B cell (primary cell): ENCODE measurements around the gene NAT14. TPM values are rescaled to one million over a fixed set of nuclear protein-coding genes. Genes with fewer than 3 reads are reported as not detected.

Experiments used
- ATAC-seq: fragments of 200-7000 bp; cut with Tn5 transposase; one replicate; pipeline ENCODE4 v1.10.0; 2021; ENCODE audit warnings: low read depth, mild to moderate bottlenecking, moderate number of reproducible peaks, moderate library complexity
- CTCF ChIA-PET: fragments of 350-600 bp; sonication (Branson Sonifier 250); formaldehyde crosslinking; loops from one replicate; lab custom pipeline; 2021; ENCODE audit warnings: antibody characterized with exemption, inconsistent platforms; lab: Charles Lee
- POLR2A ChIA-PET: fragments of 350-600 bp; sonication (Branson Sonifier 250); formaldehyde crosslinking; loops from one replicate; lab custom pipeline; 2021; ENCODE audit warnings: antibody characterized with exemption; lab: Charles Lee
- DNase-seq: peaks from one replicate; pipeline ENCODE4 v3.0.0; 2013
- H2AFZ ChIP-seq: 2 replicates; pipeline ENCODE4 v1.6.1; 2012; ENCODE audit warnings: mild to moderate bottlenecking, low read depth, low read length; ENCODE audit not compliant: insufficient read depth, poor library complexity, severe bottlenecking
- H3K27ac ChIP-seq, 2 donors: 1 replicate in 1 of 2; 2 replicates in 1 of 2; pipeline ENCODE4 v1.5.1; 2012 to 2013; ENCODE audit warnings: low read length in 2 of 2, mild to moderate bottlenecking in 2 of 2, moderate library complexity in 1 of 2
- H3K27me3 ChIP-seq, 4 experiments: fragments of 200-600 bp in 1 of 4; sonication (generic) in 1 of 4; replicated peaks in 1 of 4; 1 replicate in 2 of 4; 2 replicates in 2 of 4; pipeline versions ENCODE4 v1.6.1 to v1.7.0; 2013 to 2016; ENCODE audit warnings: low read length in 3 of 4, mild to moderate bottlenecking in 2 of 4, mixed read lengths in 1 of 4, moderate library complexity in 1 of 4; ENCODE audit not compliant: insufficient read depth in 4 of 4, control insufficient read depth in 3 of 4; ENCODE audit errors: control extremely low read depth in 1 of 4
- H3K36me3 ChIP-seq, 2 experiments: replicated peaks in 1 of 2; 1 replicate in 1 of 2; 2 replicates in 1 of 2; pipeline versions ENCODE4 v1.6.1 to v1.7.1; 2013; ENCODE audit warnings: low read length in 1 of 2; ENCODE audit not compliant: insufficient read depth in 2 of 2, control insufficient read depth in 1 of 2; ENCODE audit errors: control extremely low read depth in 1 of 2, extremely low read depth in 1 of 2
- H3K4me1 ChIP-seq, 2 donors: fragments of 200-600 bp in 1 of 2; sonication (generic) in 1 of 2; 1 replicate in 1 of 2; 2 replicates in 1 of 2; pipeline versions ENCODE4 v1.5.1 to v1.6.1; 2013 to 2017; ENCODE audit warnings: low read length in 2 of 2; ENCODE audit not compliant: control insufficient read depth in 2 of 2, insufficient read depth in 2 of 2
- H3K4me2 ChIP-seq: replicated peaks from 2 replicates; pipeline ENCODE3; 2012; ENCODE audit warnings: mild to moderate bottlenecking, low read depth, low read length; ENCODE audit not compliant: poor library complexity, severe bottlenecking
- H3K4me3 ChIP-seq, 5 experiments: fragments of 200-600 bp in 1 of 5; sonication (generic) in 1 of 5; 1 replicate in 3 of 5; 2 replicates in 2 of 5; pipeline versions ENCODE4 v1.5.1 to v1.7.0; 2011 to 2016; ENCODE audit warnings: low read length in 4 of 5, mild to moderate bottlenecking in 4 of 5, low read depth in 2 of 5, control low read depth in 1 of 5, moderate library complexity in 1 of 5; ENCODE audit not compliant: insufficient read depth in 1 of 5; ENCODE audit errors: control extremely low read depth in 1 of 5, extremely low read depth in 1 of 5
- H3K79me2 ChIP-seq: fragments of 200-600 bp; sonication (generic); one replicate; pipeline ENCODE4 v1.6.0; 2016; ENCODE audit warnings: low read length; ENCODE audit not compliant: control insufficient read depth, insufficient read depth
- H3K9ac ChIP-seq: fragments of 200-600 bp; sonication (generic); 2 replicates; pipeline ENCODE4 v1.6.1; 2017; ENCODE audit warnings: mild to moderate bottlenecking, low read length, moderate library complexity
- H3K9me3 ChIP-seq, 3 donors: one replicate each; pipeline versions ENCODE4 v1.6.1 to v1.7.1; 2013; ENCODE audit warnings: low read length in 2 of 3; ENCODE audit not compliant: control insufficient read depth in 2 of 3, insufficient read depth in 1 of 3; ENCODE audit errors: control extremely low read depth in 1 of 3
- H4K20me1 ChIP-seq: 2 replicates; pipeline ENCODE4 v1.6.0; 2012; ENCODE audit warnings: mild to moderate bottlenecking, low read length; ENCODE audit not compliant: insufficient read depth, control insufficient read depth, poor library complexity, severe bottlenecking
- H3K27ac Mint-ChIP-seq: one replicate; pipeline ENCODE4 v1.8.0; 2021; ENCODE audit warnings: mixed read lengths
- H3K27me3 Mint-ChIP-seq: one replicate; pipeline ENCODE4 v1.8.0; 2021; ENCODE audit warnings: mixed read lengths
- H3K4me1 Mint-ChIP-seq: one replicate; pipeline ENCODE4 v1.8.0; 2021; ENCODE audit warnings: mixed read lengths
- H3K4me3 Mint-ChIP-seq: one replicate; pipeline ENCODE4 v1.8.0; 2021; ENCODE audit warnings: mixed read lengths
- H3K9me3 Mint-ChIP-seq: one replicate; pipeline ENCODE4 v1.8.0; 2022; ENCODE audit warnings: mixed read lengths; ENCODE audit not compliant: insufficient read depth
- CTCF ChIP-seq: fragments of 200-600 bp; IDR thresholded peaks from one replicate; pipeline ENCODE4 v1.8.0; 2022; ENCODE audit warnings: antibody characterized with exemption, mild to moderate bottlenecking
- EZH2 ChIP-seq: IDR thresholded peaks from 2 replicates; pipeline ENCODE4 v1.6.1; 2012; ENCODE audit warnings: borderline replicate concordance, low read depth, mild to moderate bottlenecking, moderate library complexity, low read length; ENCODE audit not compliant: insufficient read depth, poor library complexity, severe bottlenecking
- WGBS: methylation state at CpG from one replicate; pipeline ENCODE4 v1.1.5; 2013; ENCODE audit warnings: missing lambda C conversion rate; ENCODE audit not compliant: insufficient coverage; 5-methylcytosine and 5-hydroxymethylcytosine counted together
- intact Hi-C: fragments of 100-400 bp; cut with micrococcal nuclease; formaldehyde crosslinking; loops from one replicate; pipeline ENCODE4 v1.10.0; 2022
- polyA plus RNA-seq: library from polyadenylated mRNA; depleted of rRNA; stranded (reverse); fragments of >200 nt; gene quantifications from 2 replicates; pipeline ENCODE4 v1.2.3, GENCODE V29; 2012
- total RNA-seq, 2 donors: library from RNA; stranded (reverse); fragments of 120-200 nt in 1 of 2; gene quantifications; 1 replicate in 1 of 2; 2 replicates in 1 of 2; pipeline versions ENCODE4 v1.2.3 to v1.2.4, GENCODE V29; 2013 to 2022

Gene NAT14
- total and polyA plus RNA-seq, 2 donors (not counting 1 experiment from before 2014, with no cell fraction given) = 10.7 to 15.1 TPM

GRCh38 chr19:55528030-55528803 is 43.2 kb downstream of the NAT14 start:
- Mint-ChIP-seq H3K4me1 (no peaks in the 10 kb centered on the region), H3K27me3 (peaks cover 10% of the 10 kb centered on the region), H3K4me3 (no peak overlapping the region), H3K27ac (no peak overlapping the region), H3K9me3 (no peaks in the 10 kb centered on the region)
- no peak overlapping the region for H3K9ac ChIP-seq
- H3K36me3 ChIP-seq = no peaks in the 10 kb centered on the region
- H3K4me1 ChIP-seq = no peaks in the 10 kb centered on the region
- H2AFZ ChIP-seq = no peak overlapping the region
- no peak overlapping the region for H3K4me3 ChIP-seq
- H3K79me2 ChIP-seq = no peaks in the 10 kb centered on the region
- ChIA-PET POLR2A (no interaction called here), CTCF (no interaction called here)
- H4K20me1 ChIP-seq = no peaks in the 10 kb centered on the region
- no peak overlapping the region for H3K27ac ChIP-seq
- DNase-seq = no peak
- no peak for TF ChIP-seq EZH2
- TF ChIP-seq CTCF = no peak
- peaks cover 0 to 4% (median 0%) of the 10 kb centered on the region in 3 donors for H3K9me3 ChIP-seq
- no peaks in the 10 kb centered on the region for H3K27me3 ChIP-seq
- no peak for ATAC-seq
- 88% methylated on average over 4 of the region's 15 CpGs for WGBS
- intact Hi-C loops = no loop called here
- no peak overlapping the region for H3K4me2 ChIP-seq

- Histone ChIP-seq H3K9ac (no peak overlapping the region), H4K20me1 (no peaks in the 10 kb centered on the region), H3K9me3 (peaks cover 0 to 4% (median 0%) of the 10 kb centered on the region in 3 donors), H3K79me2 (no peaks in the 10 kb centered on the region), H3K36me3 (no peaks in the 10 kb centered on the region), H3K27ac (no peak overlapping the region), H2AFZ (no peak overlapping the region), H3K4me2 (no peak overlapping the region), H3K4me1 (no peaks in the 10 kb centered on the region), H3K4me3 (no peak overlapping the region), H3K27me3 (no peaks in the 10 kb centered on the region)
- ATAC-seq (no peak), DNase-seq (no peak)
- H3K27ac Mint-ChIP-seq = no peak overlapping the region
- WGBS = 88% methylated on average over 50 of the region's 56 CpGs
- ChIA-PET POLR2A (no interaction called here), CTCF (no interaction called here)
- peaks cover 9% of the 10 kb centered on the region for H3K27me3 Mint-ChIP-seq
- H3K4me1 Mint-ChIP-seq = no peaks in the 10 kb centered on the region
- intact Hi-C loops = no loop called here
- no peak overlapping the region for H3K4me3 Mint-ChIP-seq
- no peaks in the 10 kb centered on the region for H3K9me3 Mint-ChIP-seq
- TF ChIP-seq CTCF = no peak
- TF ChIP-seq EZH2 = no peak
These were observed 44.7 kb downstream of the NAT14 start for GRCh38 chr19:55529636-55530234.
